H9 (cell line): ENCODE data around the gene LLCFC1. TPM values are rescaled to one million over a fixed set of nuclear protein-coding genes. Genes with fewer than 3 reads are reported as not detected.

Experiments
- DNase-seq: peaks from one replicate; pipeline ENCODE4 v3.0.0-alpha.2; 2017
- H2AFZ ChIP-seq: one replicate; pipeline ENCODE4 v1.6.1; 2013; ENCODE audit warnings: mild to moderate bottlenecking, low read length, control low read depth, moderate library complexity
- H2AK5ac ChIP-seq: 2 replicates; pipeline ENCODE4 v1.6.1; 2013; ENCODE audit warnings: low read length, control low read depth, mixed read lengths; ENCODE audit not compliant: insufficient read length
- H2BK120ac ChIP-seq: one replicate; pipeline ENCODE4 v1.6.1; 2013; ENCODE audit warnings: low read depth, mild to moderate bottlenecking, low read length, control low read depth, inconsistent platforms; ENCODE audit not compliant: poor library complexity, severe bottlenecking
- H2BK12ac ChIP-seq: 2 replicates; pipeline ENCODE4 v1.6.1; 2013; ENCODE audit warnings: low read length, control low read depth, mixed read lengths, low read depth; ENCODE audit not compliant: insufficient read length
- H2BK15ac ChIP-seq: 2 replicates; pipeline ENCODE4 v1.6.1; 2013; ENCODE audit warnings: low read depth, low read length, control low read depth
- H2BK20ac ChIP-seq: one replicate; pipeline ENCODE4 v1.6.1; 2013; ENCODE audit warnings: low read depth, mild to moderate bottlenecking, low read length, control low read depth, inconsistent platforms; ENCODE audit not compliant: poor library complexity, severe bottlenecking
- H2BK5ac ChIP-seq: 2 replicates; pipeline ENCODE4 v1.6.1; 2013; ENCODE audit warnings: low read length, control low read depth, mixed read lengths; ENCODE audit not compliant: insufficient read length
- H3K14ac ChIP-seq: 2 replicates; pipeline ENCODE4 v1.6.1; 2013; ENCODE audit warnings: low read length, control low read depth; ENCODE audit not compliant: insufficient read depth
- H3K18ac ChIP-seq: 2 replicates; pipeline ENCODE4 v1.6.1; 2013; ENCODE audit warnings: low read depth, mild to moderate bottlenecking, mixed read lengths, low read length, control low read depth; ENCODE audit not compliant: insufficient read length
- H3K23ac ChIP-seq: 2 replicates; pipeline ENCODE4 v1.6.1; 2013; ENCODE audit warnings: low read length, control low read depth, mixed read lengths, low read depth; ENCODE audit not compliant: insufficient read length
- H3K23me2 ChIP-seq: 2 replicates; pipeline ENCODE4 v1.6.1; 2013; ENCODE audit warnings: low read depth, mild to moderate bottlenecking, mixed read lengths, low read length, control low read depth; ENCODE audit not compliant: insufficient read length, poor library complexity, severe bottlenecking
- H3K27ac ChIP-seq: 2 replicates; pipeline ENCODE4 v1.5.1; 2013; ENCODE audit warnings: low read length, control low read depth, mixed read lengths, low read depth; ENCODE audit not compliant: insufficient read length
- H3K27me3 ChIP-seq: 2 replicates; pipeline ENCODE4 v1.6.1; 2013; ENCODE audit warnings: low read length, control low read depth, inconsistent platforms; ENCODE audit not compliant: insufficient read depth
- H3K4ac ChIP-seq: 2 replicates; pipeline ENCODE4 v1.6.1; 2013; ENCODE audit warnings: low read depth, mild to moderate bottlenecking, control low read depth, inconsistent platforms, low read length, moderate library complexity
- H3K4me1 ChIP-seq: 2 replicates; pipeline ENCODE4 v1.6.1; 2013; ENCODE audit warnings: low read length, control low read depth, inconsistent platforms; ENCODE audit not compliant: insufficient read depth
- H3K4me2 ChIP-seq: 2 replicates; pipeline ENCODE4 v1.6.1; 2013; ENCODE audit warnings: low read length, control low read depth, mixed read lengths; ENCODE audit not compliant: insufficient read length, insufficient read depth
- H3K56ac ChIP-seq: 2 replicates; pipeline ENCODE4 v1.6.1; 2013; ENCODE audit warnings: low read depth, mild to moderate bottlenecking, mixed read lengths, low read length, control low read depth; ENCODE audit not compliant: insufficient read length
- H3K79me1 ChIP-seq: 2 replicates; pipeline ENCODE4 v1.6.1; 2013; ENCODE audit warnings: low read depth, mild to moderate bottlenecking, moderate library complexity, low read length, control low read depth, inconsistent platforms; ENCODE audit not compliant: insufficient read depth, poor library complexity, severe bottlenecking
- H3K79me2 ChIP-seq: 2 replicates; pipeline ENCODE4 v1.6.1; 2013; ENCODE audit warnings: low read length, control low read depth, inconsistent platforms; ENCODE audit not compliant: insufficient read depth
- H3K9ac ChIP-seq: 2 replicates; pipeline ENCODE4 v1.6.1; 2013; ENCODE audit warnings: low read length, control low read depth, mixed read lengths; ENCODE audit not compliant: insufficient read length; ENCODE audit errors: extremely low read depth
- H3K9me3 ChIP-seq: one replicate; pipeline ENCODE4 v1.6.1; 2013; ENCODE audit warnings: low read depth, low read length, inconsistent platforms; ENCODE audit not compliant: control insufficient read depth
- H3T11ph ChIP-seq: one replicate; pipeline ENCODE4 v1.6.1; 2013; ENCODE audit warnings: mild to moderate bottlenecking, low read length, control low read depth, inconsistent platforms
- H4K20me1 ChIP-seq: one replicate; pipeline ENCODE4 v1.6.1; 2013; ENCODE audit not compliant: control insufficient read depth, insufficient read length, insufficient read depth
- H4K5ac ChIP-seq: 2 replicates; pipeline ENCODE4 v1.6.1; 2013; ENCODE audit warnings: low read depth, mild to moderate bottlenecking, mixed read lengths, low read length, control low read depth; ENCODE audit not compliant: insufficient read length
- H4K8ac ChIP-seq: replicated peaks from 2 replicates; pipeline ENCODE4 v1.6.1; 2013; ENCODE audit warnings: low read length, control low read depth, mixed read lengths, low read depth; ENCODE audit not compliant: insufficient read length
- H4K91ac ChIP-seq: 2 replicates; pipeline ENCODE4 v1.6.1; 2013; ENCODE audit warnings: low read depth, mild to moderate bottlenecking, moderate library complexity, mixed read lengths, low read length, control low read depth; ENCODE audit not compliant: insufficient read length
- H3K27ac Mint-ChIP-seq, 3 experiments: 2 replicates in 2 of 3; 3 replicates in 1 of 3; pipeline ENCODE4 v1.8.0; 2020 to 2021; ENCODE audit warnings: mixed read lengths in 3 of 3, mild to moderate bottlenecking in 1 of 3, moderate library complexity in 1 of 3
- H3K27me3 Mint-ChIP-seq: 2 replicates; pipeline ENCODE4 v1.8.0; 2021; ENCODE audit warnings: low read depth, mild to moderate bottlenecking, moderate library complexity, mixed read lengths
- H3K36me3 Mint-ChIP-seq, 3 experiments: 2 replicates in 2 of 3; 3 replicates in 1 of 3; pipeline ENCODE4 v1.8.0; 2020 to 2021; ENCODE audit warnings: low read depth in 3 of 3, mixed read lengths in 3 of 3; ENCODE audit not compliant: insufficient read depth in 1 of 3
- H3K4me1 Mint-ChIP-seq, 2 experiments: 2 replicates each; pipeline ENCODE4 v1.8.0; 2020; ENCODE audit warnings: mixed read lengths in 2 of 2
- H3K4me3 Mint-ChIP-seq, 2 experiments: 2 replicates in 1 of 2; 3 replicates in 1 of 2; pipeline ENCODE4 v1.8.0; 2020 to 2021; ENCODE audit warnings: mild to moderate bottlenecking in 2 of 2, mixed read lengths in 2 of 2, moderate library complexity in 1 of 2
- H3K9me3 Mint-ChIP-seq, 2 experiments: 2 replicates in 1 of 2; 3 replicates in 1 of 2; pipeline ENCODE4 v1.8.0; 2020; ENCODE audit warnings: mild to moderate bottlenecking in 2 of 2, mixed read lengths in 2 of 2, moderate library complexity in 1 of 2
- CTCF ChIP-seq: fragments of 200-600 bp; sonication (generic); conservative IDR thresholded peaks from 3 replicates; pipeline ENCODE4 v1.8.0; 2021; ENCODE audit warnings: antibody characterized with exemption, mild to moderate bottlenecking
- WGBS: extraction: QIAGEN DNeasy Blood & Tissue Kit; methylation state at CpG from one replicate; pipeline ENCODE4 v1.1.7; 2013; ENCODE audit warnings: missing lambda C conversion rate, low lambda C conversion rate, mixed read lengths; ENCODE audit not compliant: insufficient read length; ENCODE audit errors: extremely low coverage; 5-methylcytosine and 5-hydroxymethylcytosine counted together
- total RNA-seq: library from RNA; stranded (reverse); gene quantifications from 2 replicates; pipeline ENCODE4 v1.2.1, GENCODE V29; 2021

Gene LLCFC1
- total RNA-seq, 1 experiment from 2014 or later, result not detected

- H3K79me1 ChIP-seq, result no peaks in the 10 kb centered on the region
- H2BK120ac ChIP-seq, result no peak overlapping the region
- H3K56ac ChIP-seq, result no peak overlapping the region
- H3K14ac ChIP-seq, result no peak overlapping the region
- no peak overlapping the region for H3K4me2 ChIP-seq
- Mint-ChIP-seq H3K9me3 (peaks cover 7 to 10% of the 10 kb centered on the region in 2 experiments), H3K27me3 (peaks cover 18% of the 10 kb centered on the region), H3K36me3 (peaks cover 0 to 13% (median 0%) of the 10 kb centered on the region in 3 experiments; a peak in 3 of 7 replicates), H3K4me1 (peaks cover 22 to 28% of the 10 kb centered on the region in 2 experiments), H3K4me3 (no peak overlapping the region), H3K27ac (peak overlapping the region in 1 of 3 experiments; percentile 97; a peak in 2 of 7 replicates)
- no peaks in the 10 kb centered on the region for H3K9me3 ChIP-seq
- no peak overlapping the region for H3K18ac ChIP-seq
- no peak overlapping the region for H3K27ac ChIP-seq
- H2AK5ac ChIP-seq, result no peak overlapping the region
- H2BK15ac ChIP-seq, result no peak overlapping the region
- H2BK12ac ChIP-seq, result no peak overlapping the region
- H4K20me1 ChIP-seq, result no peaks in the 10 kb centered on the region
- no peak overlapping the region for H3K4ac ChIP-seq
- no CpG with 5 or more reads among the region's 3 CpGs for WGBS
- H4K91ac ChIP-seq, result no peak overlapping the region
- H3K79me2 ChIP-seq, result no peaks in the 10 kb centered on the region
- no peaks in the 10 kb centered on the region for H3K23me2 ChIP-seq
- no peak overlapping the region for H4K5ac ChIP-seq
- no peaks in the 10 kb centered on the region; the same call in 1 of the 2 replicates for H3K4me1 ChIP-seq
- no peaks in the 10 kb centered on the region for H3K27me3 ChIP-seq
- no peak for TF ChIP-seq CTCF
- no peak overlapping the region for H2BK5ac ChIP-seq
- H3K9ac ChIP-seq, result no peak overlapping the region
- DNase-seq, result no peak
- H2AFZ ChIP-seq, result no peak overlapping the region
- H3T11ph ChIP-seq, result no peak overlapping the region
- H4K8ac ChIP-seq, result peak overlapping the region; percentile 46
- H2BK20ac ChIP-seq, result no peak overlapping the region
- H3K23ac ChIP-seq, result no peak overlapping the region
Measured at GRCh38 chr7:142898377-142899170, 40.7 kb upstream of the LLCFC1 start.
